PC-9 (cell line): ENCODE measurements around the gene FNDC3B. TPM values are rescaled to one million over a fixed set of nuclear protein-coding genes. Genes with fewer than 3 reads are reported as not detected.
A peak's percentile ranks its signal among the peaks of the same experiment; 100 is the strongest.

Experiments
- BruUV-seq: library from RNA; stranded (reverse); fragments of 400-500 nt; replicated peaks from 2 replicates; lab custom pipeline; 2021; lab: Mats Ljungman, UMichigan
- CTCF ChIA-PET: fragments of 300-600 bp; sonication (Branson Sonifier 250); formaldehyde crosslinking; loops from one replicate; lab custom pipeline; 2022; ENCODE audit warnings: antibody characterized with exemption; lab: Charles Lee
- POLR2A ChIA-PET: fragments of 300-600 bp; sonication (Branson Sonifier 250); formaldehyde crosslinking; loops from one replicate; lab custom pipeline; 2022; ENCODE audit warnings: antibody characterized with exemption; ENCODE audit not compliant: unreplicated experiment; lab: Charles Lee
- DNase-seq, 2 experiments: peaks; one replicate each; pipeline versions ENCODE4 v3.0.0 to v3.0.0-alpha.2; 2015 to 2022; ENCODE audit warnings: mixed read lengths in 1 of 2
- H2AFZ ChIP-seq: fragments of 200-600 bp; sonication (generic); 2 replicates; pipeline ENCODE4 v1.8.1; 2017; ENCODE audit warnings: antibody characterized with exemption
- H3F3A ChIP-seq: fragments of 200-600 bp; sonication (generic); 2 replicates; pipeline ENCODE4 v1.8.1; 2017; ENCODE audit warnings: antibody characterized with exemption, mild to moderate bottlenecking, low read depth; ENCODE audit not compliant: insufficient read depth
- H3K27ac ChIP-seq: fragments of 200-600 bp; sonication (generic); 2 replicates; pipeline ENCODE4 v1.6.1; 2016; ENCODE audit warnings: mixed run types
- H3K27me3 ChIP-seq: fragments of 200-600 bp; sonication (generic); 2 replicates; pipeline ENCODE4 v1.6.1; 2016; ENCODE audit warnings: low read depth, mixed run types; ENCODE audit not compliant: insufficient read depth
- H3K36me3 ChIP-seq: fragments of 200-600 bp; sonication (generic); 2 replicates; pipeline ENCODE4 v1.6.1; 2016; ENCODE audit warnings: low read depth, mixed run types
- H3K4me1 ChIP-seq: fragments of 200-600 bp; sonication (generic); replicated peaks from 2 replicates; pipeline ENCODE4 v1.6.1; 2016; ENCODE audit warnings: mixed run types; ENCODE audit not compliant: insufficient read depth
- H3K4me2 ChIP-seq: fragments of 200-600 bp; sonication (generic); 2 replicates; pipeline ENCODE4 v1.6.1; 2017; ENCODE audit warnings: mixed run types
- H3K4me3 ChIP-seq: fragments of 200-600 bp; sonication (generic); 2 replicates; pipeline ENCODE4 v1.6.1; 2016; ENCODE audit warnings: mixed run types
- H3K79me2 ChIP-seq: fragments of 200-600 bp; sonication (generic); 2 replicates; pipeline ENCODE4 v1.6.1; 2017; ENCODE audit warnings: low read depth, mixed run types
- H3K9me2 ChIP-seq: fragments of 200-600 bp; sonication (generic); 2 replicates; pipeline ENCODE4 v1.8.1; 2017; ENCODE audit warnings: mild to moderate bottlenecking; ENCODE audit not compliant: insufficient read depth
- H3K9me3 ChIP-seq: fragments of 200-600 bp; sonication (generic); 2 replicates; pipeline ENCODE4 v1.8.1; 2016; ENCODE audit warnings: low read depth; ENCODE audit not compliant: insufficient read depth
- H4K20me1 ChIP-seq: fragments of 200-600 bp; sonication (generic); 2 replicates; pipeline ENCODE4 v1.8.1; 2017; ENCODE audit not compliant: insufficient read depth
- CTCF ChIP-seq: fragments of 200-600 bp; sonication (generic); conservative IDR thresholded peaks from 2 replicates; pipeline ENCODE4 v1.6.1; 2017; ENCODE audit warnings: mixed run types, antibody characterized with exemption, mild to moderate bottlenecking, moderate library complexity
- EZH2 ChIP-seq: fragments of 200-600 bp; sonication (generic); IDR thresholded peaks from 2 replicates; pipeline ENCODE4 v1.8.0; 2017; ENCODE audit warnings: antibody characterized with exemption, low read depth
- intact Hi-C: fragments of 100-400 bp; cut with micrococcal nuclease; formaldehyde crosslinking; loops from one replicate; pipeline ENCODE4 v1.10.0; 2022; ENCODE audit not compliant: unreplicated experiment
- total RNA-seq: library from RNA; stranded (reverse); gene quantifications from 2 replicates; pipeline ENCODE4 v1.2.3, GENCODE V29; 2021

The FNDC3B gene
- total RNA-seq, 1 experiment from 2014 or later: 106 TPM

- no peak overlapping the region for H2AFZ ChIP-seq
- peaks cover 94% of the 10 kb centered on the region for H3F3A ChIP-seq
- no peak for TF ChIP-seq CTCF
- ChIA-PET POLR2A (no interaction called here), CTCF (no interaction called here)
- H3K27me3 ChIP-seq: no peaks in the 10 kb centered on the region
- intact Hi-C loops: loop anchor here (5.0 kb wide), 1 partner anchor 109 kb away; no protein-coding TSS in a partner anchor
- peaks cover 46% of the 10 kb centered on the region for H3K36me3 ChIP-seq
- no peaks in the 10 kb centered on the region for H3K9me2 ChIP-seq
- H3K4me2 ChIP-seq: peak overlapping the region; percentile 80
- H3K79me2 ChIP-seq: peaks cover 97% of the 10 kb centered on the region
- H4K20me1 ChIP-seq: peaks cover 10% of the 10 kb centered on the region; the same call in 1 of the 2 replicates
- no peaks in the 10 kb centered on the region for H3K9me3 ChIP-seq
- no peak overlapping the region for H3K4me3 ChIP-seq
- no peak for DNase-seq
- H3K27ac ChIP-seq: peak overlapping the region; percentile 96
- peaks cover 96% of the 10 kb centered on the region for H3K4me1 ChIP-seq
- BruUV-seq: no TSS peak
These were observed 111.7 kb downstream of the FNDC3B start for GRCh38 chr3:172150913-172151650.

- Histone ChIP-seq H3K36me3 (peaks cover 37% of the 10 kb centered on the region), H3K4me2 (peak overlapping the region; percentile 80), H3K27ac (peak overlapping the region; percentile 96), H3K4me3 (peak overlapping the region; percentile 28; the same call in 1 of the 2 replicates), H3K27me3 (no peaks in the 10 kb centered on the region), H3K79me2 (peaks cover 93% of the 10 kb centered on the region), H2AFZ (no peak overlapping the region), H3K9me2 (no peaks in the 10 kb centered on the region), H3F3A (peaks cover 99% of the 10 kb centered on the region), H3K4me1 (peaks cover 97% of the 10 kb centered on the region), H4K20me1 (peaks cover 10% of the 10 kb centered on the region; the same call in 1 of the 2 replicates), H3K9me3 (no peaks in the 10 kb centered on the region)
- DNase-seq: no peak
- no peak for TF ChIP-seq CTCF
- no peak for TF ChIP-seq EZH2
- no TSS peak for BruUV-seq
- ChIA-PET CTCF (no interaction called here), POLR2A (interaction anchor here (0.6 kb wide), 1 partner anchor 1283 kb away, joined by 5 read pairs; no protein-coding TSS in a partner anchor)
- intact Hi-C loops: loop anchor here (2.0 to 5.0 kb wide), 2 partner anchors 21 to 110 kb away; no protein-coding TSS in a partner anchor
These were observed 112.6 kb downstream of the FNDC3B start for GRCh38 chr3:172151651-172152649.

GRCh38 chr3:172152874-172153273, 113.5 kb downstream of the FNDC3B start:
- no peaks in the 10 kb centered on the region for H3K27me3 ChIP-seq
- H3K79me2 ChIP-seq: peaks cover 93% of the 10 kb centered on the region
- peak overlapping the region; percentile 28; the same call in 1 of the 2 replicates for H3K4me3 ChIP-seq
- peak overlapping the region; percentile 80 for H3K4me2 ChIP-seq
- peaks cover 10% of the 10 kb centered on the region; the same call in 1 of the 2 replicates for H4K20me1 ChIP-seq
- peaks cover 30% of the 10 kb centered on the region for H3K36me3 ChIP-seq
- intact Hi-C loops: loop anchor here (1.0 to 5.0 kb wide), 3 partner anchors 11 to 111 kb away; no protein-coding TSS in a partner anchor
- BruUV-seq: TSS peak; percentile 39
- H3K27ac ChIP-seq: peak overlapping the region; percentile 96
- ChIA-PET POLR2A (no interaction called here), CTCF (no interaction called here)
- H3K9me2 ChIP-seq: no peaks in the 10 kb centered on the region
- H2AFZ ChIP-seq: no peak overlapping the region; the same call in 1 of the 2 replicates
- DNase-seq: peak; percentile 31 to 75
- H3K9me3 ChIP-seq: no peaks in the 10 kb centered on the region
- H3K4me1 ChIP-seq: peaks cover 98% of the 10 kb centered on the region
- peaks cover 99% of the 10 kb centered on the region for H3F3A ChIP-seq
- TF ChIP-seq EZH2 (no peak), CTCF (no peak)
